ENCODE results near the gene COPRS. TPM values are rescaled to one million over a fixed set of nuclear protein-coding genes. Genes with fewer than 3 reads are reported as not detected.

The COPRS gene
- total and polyA plus RNA-seq, 2 of the 13 experiments (the other 11 are each of a cell fraction or from before 2014, with no cell fraction given), result 22.7 to 93.8 TPM

- TF ChIP-seq NFYC (CRISPR knock-in tag; IDR thresholded peaks at IDR 0.05), result no peak
- TF ChIP-seq HMGA1 (CRISPR knock-in tag; conservative IDR thresholded peaks at IDR 0.05), result no peak
- peak; percentile 91 for TF ChIP-seq ERF (CRISPR knock-in tag; IDR thresholded peaks at IDR 0.05)
- 0 out of 2 replicates have a peak, but pooled peaks have one; percentile 53 for TF ChIP-seq ZNF879 (CRISPR knock-in tag; IDR thresholded peaks at IDR 0.05)
- TF ChIP-seq KLF16 (CRISPR knock-in tag; IDR thresholded peaks at IDR 0.05), result peak in 1 of 2 experiments; percentile 87; a peak in 2 of 4 replicates
- peak; percentile 87; the same call in 1 of the 2 replicates for TF ChIP-seq MIER3 (CRISPR knock-in tag; IDR thresholded peaks at IDR 0.05; ENCODE audit: borderline replicate concordance)
- TF ChIP-seq ZBTB37 (CRISPR knock-in tag; IDR thresholded peaks at IDR 0.05), result peak; percentile 84
- TF ChIP-seq EP300 (IDR thresholded peaks at IDR 0.05; ENCODE audit: low read depth in 2 of 2, low read length in 2 of 2), result peak; percentile 64 to 95; a peak in 3 of 4 replicates
- peak; percentile 91 for TF ChIP-seq EP300 (CRISPR knock-in tag; IDR thresholded peaks at IDR 0.05; ENCODE audit: borderline replicate concordance)
- TF ChIP-seq SPEN (CRISPR knock-in tag; IDR thresholded peaks at IDR 0.05; ENCODE audit: low read depth), result peak; percentile 78; the same call in 1 of the 2 replicates
- no peak for TF ChIP-seq NBN (conservative IDR thresholded peaks at IDR 0.05)
- TF ChIP-seq THAP11 (CRISPR knock-in tag; IDR thresholded peaks at IDR 0.05), result peak; percentile 75
- TF ChIP-seq ZSCAN29 (CRISPR knock-in tag; conservative IDR thresholded peaks at IDR 0.05), result 0 out of 2 replicates have a peak, but pooled peaks have one; percentile 26
- TF ChIP-seq ISL2 (CRISPR knock-in tag; IDR thresholded peaks at IDR 0.05), result peak; percentile 91
- TF ChIP-seq SMYD3 (CRISPR knock-in tag; IDR thresholded peaks at IDR 0.05), result 0 out of 2 replicates have a peak, but pooled peaks have one; percentile 50
- no peak for TF ChIP-seq ZNF20 (CRISPR knock-in tag; IDR thresholded peaks at IDR 0.05)
- TF ChIP-seq, protein P1, sequence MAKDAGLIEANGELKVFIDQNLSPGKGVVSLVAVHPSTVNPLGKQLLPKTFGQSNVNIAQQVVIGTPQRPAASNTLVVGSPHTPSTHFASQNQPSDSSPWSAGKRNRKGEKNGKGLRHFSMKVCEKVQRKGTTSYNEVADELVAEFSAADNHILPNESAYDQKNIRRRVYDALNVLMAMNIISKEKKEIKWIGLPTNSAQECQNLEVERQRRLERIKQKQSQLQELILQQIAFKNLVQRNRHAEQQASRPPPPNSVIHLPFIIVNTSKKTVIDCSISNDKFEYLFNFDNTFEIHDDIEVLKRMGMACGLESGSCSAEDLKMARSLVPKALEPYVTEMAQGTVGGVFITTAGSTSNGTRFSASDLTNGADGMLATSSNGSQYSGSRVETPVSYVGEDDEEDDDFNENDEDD (CRISPR knock-in tag; IDR thresholded peaks at IDR 0.05; ENCODE audit: borderline replicate concordance), result peak; percentile 44; the same call in 1 of the 2 replicates
- peak; percentile 48; the same call in 1 of the 2 replicates for TF ChIP-seq KDM3A (CRISPR knock-in tag; IDR thresholded peaks at IDR 0.05; ENCODE audit: low read depth)
- peak; percentile 82; the same call in 1 of the 2 replicates for TF ChIP-seq FOXC1 (CRISPR knock-in tag; IDR thresholded peaks at IDR 0.05; ENCODE audit: borderline replicate concordance)
- TF ChIP-seq, protein P2, sequence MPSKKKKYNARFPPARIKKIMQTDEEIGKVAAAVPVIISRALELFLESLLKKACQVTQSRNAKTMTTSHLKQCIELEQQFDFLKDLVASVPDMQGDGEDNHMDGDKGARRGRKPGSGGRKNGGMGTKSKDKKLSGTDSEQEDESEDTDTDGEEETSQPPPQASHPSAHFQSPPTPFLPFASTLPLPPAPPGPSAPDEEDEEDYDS (CRISPR knock-in tag; IDR thresholded peaks at IDR 0.05), result peak; percentile 93
- peak; percentile 50; the same call in 1 of the 2 replicates for TF ChIP-seq ZNF746 (CRISPR knock-in tag; IDR thresholded peaks at IDR 0.05)
- no peak for TF ChIP-seq ZNF382 (CRISPR knock-in tag; IDR thresholded peaks at IDR 0.05; ENCODE audit: borderline replicate concordance)
- TF ChIP-seq ZNF780A (CRISPR knock-in tag; IDR thresholded peaks at IDR 0.05), result peak; percentile 88; the same call in 1 of the 2 replicates
- peak; percentile 92 for TF ChIP-seq ARNT2 (CRISPR knock-in tag; IDR thresholded peaks at IDR 0.05; ENCODE audit: low read depth)
- TF ChIP-seq NFYB (CRISPR knock-in tag; IDR thresholded peaks at IDR 0.05), result no peak
- TF ChIP-seq HOXA5 (CRISPR knock-in tag; IDR thresholded peaks at IDR 0.05), result peak; percentile 56; the same call in 1 of the 2 replicates
- TF ChIP-seq ZNF75D (CRISPR knock-in tag; IDR thresholded peaks at IDR 0.05; ENCODE audit: borderline replicate concordance), result no peak
- TF ChIP-seq, protein P3, sequence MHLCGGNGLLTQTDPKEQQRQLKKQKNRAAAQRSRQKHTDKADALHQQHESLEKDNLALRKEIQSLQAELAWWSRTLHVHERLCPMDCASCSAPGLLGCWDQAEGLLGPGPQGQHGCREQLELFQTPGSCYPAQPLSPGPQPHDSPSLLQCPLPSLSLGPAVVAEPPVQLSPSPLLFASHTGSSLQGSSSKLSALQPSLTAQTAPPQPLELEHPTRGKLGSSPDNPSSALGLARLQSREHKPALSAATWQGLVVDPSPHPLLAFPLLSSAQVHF (CRISPR knock-in tag; IDR thresholded peaks at IDR 0.05), result peak; percentile 73; the same call in 1 of the 2 replicates
- TF ChIP-seq MIXL1 (CRISPR knock-in tag; IDR thresholded peaks at IDR 0.05), result peak; percentile 99
Observed at GRCh38 chr17:31803494-31804213, 55.4 kb downstream of the COPRS start (continued).

Measured in HepG2 (cell line).